Mucosa of descending colon (tissue), 3 donors: ENCODE results near the gene ARHGAP6. TPM values are rescaled to one million over a fixed set of nuclear protein-coding genes. Genes with fewer than 3 reads are reported as not detected.

Experiments
- ATAC-seq: fragments of 200-7000 bp; cut with Tn5 transposase; one replicate; pipeline ENCODE4 v1.9.1; 2020; ENCODE audit warnings: mild to moderate bottlenecking, moderate library complexity
- DNase-seq, 3 donors: peaks; one replicate each; pipeline ENCODE4 v3.0.0-alpha.2; 2020
- H3K36me3 ChIP-seq: fragments of 200-600 bp; one replicate; pipeline ENCODE4 v1.8.0; 2021; ENCODE audit warnings: low read depth, mild to moderate bottlenecking
- H3K4me1 ChIP-seq: fragments of 200-600 bp; one replicate; pipeline ENCODE4 v1.8.0; 2021; ENCODE audit warnings: low read depth, mild to moderate bottlenecking
- H3K4me3 ChIP-seq: fragments of 200-600 bp; one replicate; pipeline ENCODE4 v1.8.0; 2021; ENCODE audit warnings: mild to moderate bottlenecking
- H3K9me3 ChIP-seq: fragments of 200-600 bp; one replicate; pipeline ENCODE4 v1.8.0; 2021; ENCODE audit warnings: mild to moderate bottlenecking
- intact Hi-C, 2 donors: fragments of 100-400 bp; cut with DNase I in 1 of 2; cut with micrococcal nuclease in 1 of 2; formaldehyde crosslinking; loops; one replicate each; pipeline versions ENCODE4 v1.11.0 to v1.11.1; 2022; cut with DNase I, micrococcal nuclease
- total RNA-seq, 3 donors: library from RNA; stranded (reverse); fragmentation: NEBNext Ultra II Directional in 2 of 3; extraction: Animal tissue kit (Norgen Biotek cat#: 25700) in 2 of 3; gene quantifications; one replicate each; pipeline versions ENCODE4 v1.2.1 to v1.2.4, GENCODE V29; 2021 to 2023
- TF ChIP-seq, protein P1 (sequence below): fragments of 200-600 bp; IDR thresholded peaks from one replicate; pipeline ENCODE4 v1.8.0; 2022; ENCODE audit warnings: antibody characterized with exemption, mild to moderate bottlenecking
- donor health status: DM: no; HTN: no; CAD: no; lungs with moderate emphysema.
- donor health status: DM: no; HTN: no; CAD: no.
- donor health status: DM: no; HTN: yes; CAD: no.

Gene ARHGAP6
- total RNA-seq, 3 donors from 2014 or later: 2.2 to 41.5 (median 4.4) TPM

DNA sequence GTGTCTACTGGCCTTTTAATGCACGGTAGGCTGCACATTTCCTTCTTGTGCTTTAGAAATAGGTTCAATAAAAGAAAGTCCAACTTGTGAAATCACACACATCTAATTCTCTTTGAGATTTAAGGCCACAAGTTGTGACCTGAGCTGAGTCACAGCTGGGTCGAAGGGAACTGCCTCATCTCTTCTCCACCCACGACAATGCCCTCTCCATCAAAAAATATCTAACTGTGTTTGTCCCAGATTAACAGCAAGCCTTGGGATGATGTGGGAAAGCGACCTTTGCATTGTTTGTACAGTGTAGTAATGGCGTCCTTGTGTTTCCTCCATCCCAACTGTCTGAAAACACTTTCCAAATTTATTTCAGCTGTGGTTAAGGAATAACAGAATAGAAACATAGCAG is 203.6 kb downstream of the ARHGAP6 start:
- DNase-seq (no peak), ATAC-seq (peak; percentile 13)
- intact Hi-C loops: no loop called here
- no peaks in the 10 kb centered on the region for H3K36me3 ChIP-seq
- TF ChIP-seq, protein P1, sequence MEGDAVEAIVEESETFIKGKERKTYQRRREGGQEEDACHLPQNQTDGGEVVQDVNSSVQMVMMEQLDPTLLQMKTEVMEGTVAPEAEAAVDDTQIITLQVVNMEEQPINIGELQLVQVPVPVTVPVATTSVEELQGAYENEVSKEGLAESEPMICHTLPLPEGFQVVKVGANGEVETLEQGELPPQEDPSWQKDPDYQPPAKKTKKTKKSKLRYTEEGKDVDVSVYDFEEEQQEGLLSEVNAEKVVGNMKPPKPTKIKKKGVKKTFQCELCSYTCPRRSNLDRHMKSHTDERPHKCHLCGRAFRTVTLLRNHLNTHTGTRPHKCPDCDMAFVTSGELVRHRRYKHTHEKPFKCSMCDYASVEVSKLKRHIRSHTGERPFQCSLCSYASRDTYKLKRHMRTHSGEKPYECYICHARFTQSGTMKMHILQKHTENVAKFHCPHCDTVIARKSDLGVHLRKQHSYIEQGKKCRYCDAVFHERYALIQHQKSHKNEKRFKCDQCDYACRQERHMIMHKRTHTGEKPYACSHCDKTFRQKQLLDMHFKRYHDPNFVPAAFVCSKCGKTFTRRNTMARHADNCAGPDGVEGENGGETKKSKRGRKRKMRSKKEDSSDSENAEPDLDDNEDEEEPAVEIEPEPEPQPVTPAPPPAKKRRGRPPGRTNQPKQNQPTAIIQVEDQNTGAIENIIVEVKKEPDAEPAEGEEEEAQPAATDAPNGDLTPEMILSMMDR: no peak
- H3K4me1 ChIP-seq: no peaks in the 10 kb centered on the region
- no peaks in the 10 kb centered on the region for H3K9me3 ChIP-seq
- no peak overlapping the region for H3K4me3 ChIP-seq

DNA sequence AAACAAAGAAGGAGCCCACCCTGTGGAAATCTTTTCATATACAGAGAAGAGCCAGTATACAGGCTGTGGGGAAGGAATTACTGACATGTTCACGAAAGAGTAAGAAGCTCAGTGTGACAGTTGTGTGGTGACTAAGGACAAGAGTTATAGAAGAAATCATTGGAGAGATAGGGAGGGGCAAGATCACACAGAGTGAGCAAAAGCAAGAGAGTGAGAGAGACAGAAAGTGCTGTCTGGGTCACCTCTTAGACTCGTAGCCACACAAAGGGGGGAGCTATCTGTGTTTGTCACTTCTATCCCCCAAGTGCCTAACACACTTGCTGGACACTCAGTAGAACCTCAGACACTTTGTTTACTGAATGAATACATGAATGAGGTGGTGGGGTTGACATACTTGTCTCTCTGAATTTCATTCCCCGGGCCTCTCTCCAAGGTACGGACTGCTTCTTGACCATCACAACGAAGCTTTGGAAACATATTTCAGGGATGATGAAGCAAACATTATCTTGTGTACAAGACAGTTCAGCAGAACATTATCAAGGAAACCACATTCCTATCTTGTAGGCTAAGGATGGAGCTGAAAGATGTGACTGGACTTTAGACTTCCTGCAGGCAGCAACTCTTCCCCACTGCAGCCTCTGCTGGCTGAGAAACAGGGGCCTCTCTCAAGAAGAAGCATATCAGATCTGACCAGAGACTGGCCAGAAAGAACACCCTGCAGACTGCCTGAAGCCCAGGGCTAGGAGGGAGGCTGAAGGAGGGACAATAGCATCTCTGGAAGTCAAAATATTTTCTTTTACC is 204.3 kb downstream of the ARHGAP6 start:
- Histone ChIP-seq H3K36me3 (no peaks in the 10 kb centered on the region), H3K4me1 (no peaks in the 10 kb centered on the region), H3K9me3 (no peaks in the 10 kb centered on the region), H3K4me3 (no peak overlapping the region)
- TF ChIP-seq, protein P1: no peak
- ATAC-seq (no peak), DNase-seq (no peak)
- intact Hi-C loops: no loop called here

DNA sequence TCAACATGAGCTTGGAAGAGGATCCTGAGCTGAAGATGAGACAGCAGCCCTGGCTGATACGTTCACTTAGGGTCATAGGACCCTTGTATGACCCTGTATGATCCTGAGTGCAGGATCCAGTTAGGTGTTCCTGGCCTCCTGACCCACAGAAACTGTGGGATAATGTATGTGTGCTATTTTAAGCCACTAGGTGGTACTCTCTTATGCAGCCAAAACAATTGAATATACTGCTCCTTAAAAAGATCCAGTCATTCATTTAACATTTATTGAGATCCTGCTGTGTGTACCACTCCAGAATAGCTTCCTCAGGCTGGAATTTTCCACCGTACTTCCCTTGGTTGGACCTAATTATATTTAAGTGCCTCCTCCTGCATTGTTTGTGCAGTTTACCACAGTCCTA is 205.4 kb downstream of the ARHGAP6 start:
- no peak for DNase-seq
- no peak for ATAC-seq
- H3K4me1 ChIP-seq: no peaks in the 10 kb centered on the region
- intact Hi-C loops: no loop called here
- TF ChIP-seq, protein P1: no peak
- H3K9me3 ChIP-seq: no peaks in the 10 kb centered on the region
- no peaks in the 10 kb centered on the region for H3K36me3 ChIP-seq
- no peak overlapping the region for H3K4me3 ChIP-seq

DNA sequence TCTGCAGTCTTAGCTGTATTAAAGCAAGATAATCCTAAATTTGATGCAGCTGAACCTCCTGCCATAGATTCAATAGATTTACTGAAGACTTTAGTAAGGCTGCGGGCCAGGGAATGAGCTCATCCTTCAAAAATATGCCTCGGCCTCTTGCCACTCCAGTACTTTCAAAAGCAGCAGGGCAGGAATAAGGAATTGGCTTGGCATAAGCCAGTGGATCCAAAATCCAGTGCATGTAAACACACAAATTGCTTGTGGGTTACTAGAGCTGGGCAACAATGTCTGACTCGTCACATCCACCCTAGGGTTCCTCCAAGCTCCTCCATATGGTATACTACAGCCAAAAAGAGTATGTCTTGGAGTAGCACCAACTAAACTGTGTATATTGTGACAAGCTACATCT is 207.6 kb downstream of the ARHGAP6 start:
- Histone ChIP-seq H3K9me3 (no peaks in the 10 kb centered on the region), H3K4me1 (no peaks in the 10 kb centered on the region), H3K4me3 (no peak overlapping the region), H3K36me3 (no peaks in the 10 kb centered on the region)
- DNase-seq (no peak), ATAC-seq (no peak)
- intact Hi-C loops: no loop called here
- TF ChIP-seq, protein P1: no peak

DNA sequence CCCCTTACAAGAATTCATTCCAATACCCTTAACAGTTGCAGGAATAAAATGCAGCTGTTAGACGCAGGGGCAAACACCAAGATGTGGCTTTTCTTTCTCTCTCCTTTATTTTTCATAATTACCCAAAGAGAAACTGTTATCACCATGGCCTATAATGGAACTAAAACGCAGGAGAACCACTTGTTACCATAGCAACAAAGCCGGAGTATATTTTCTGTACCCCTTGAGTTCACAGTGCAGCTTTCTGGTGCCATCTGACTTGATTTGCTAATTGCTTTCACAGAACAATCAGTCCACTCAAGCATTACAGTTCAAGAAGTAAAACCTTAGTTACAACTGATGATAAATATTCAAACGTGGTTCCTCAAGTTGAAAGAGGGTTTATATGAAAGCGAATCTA is 214.6 kb downstream of the ARHGAP6 start:
- intact Hi-C loops: no loop called here
- ATAC-seq: no peak
- Histone ChIP-seq H3K4me1 (no peaks in the 10 kb centered on the region), H3K4me3 (no peak overlapping the region), H3K9me3 (no peaks in the 10 kb centered on the region), H3K36me3 (no peaks in the 10 kb centered on the region)
- no peak for DNase-seq
- TF ChIP-seq, protein P1: no peak

DNA sequence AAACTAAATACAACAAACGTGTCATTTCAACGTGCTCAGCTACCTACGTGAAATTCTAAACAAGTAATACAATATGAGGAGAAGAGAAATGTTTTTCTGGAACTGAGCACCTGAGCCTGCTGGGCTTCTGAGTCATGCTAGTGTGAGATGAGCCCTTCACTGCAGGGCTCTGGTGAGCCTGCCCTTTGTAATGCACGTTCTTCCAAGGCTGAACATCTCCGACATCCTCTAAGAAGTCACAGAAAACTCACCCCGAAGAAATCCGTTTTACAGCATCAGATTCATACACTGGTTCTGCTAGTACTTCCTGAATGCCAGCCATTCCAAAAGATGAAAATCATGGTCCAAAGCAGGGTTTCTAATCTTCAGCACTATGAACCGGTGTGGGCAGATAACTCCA is 215.4 kb downstream of the ARHGAP6 start:
- Histone ChIP-seq H3K9me3 (no peaks in the 10 kb centered on the region), H3K36me3 (no peaks in the 10 kb centered on the region), H3K4me3 (no peak overlapping the region), H3K4me1 (no peaks in the 10 kb centered on the region)
- ATAC-seq (no peak), DNase-seq (no peak)
- intact Hi-C loops: no loop called here
- TF ChIP-seq, protein P1: no peak
